MM.1S (cell line): Measurements from ENCODE around the gene CRYZL1.

ENCODE experiments used
- EZH2 ChIP-seq: fragments of 300-600 bp; sonication (generic); optimal IDR thresholded peaks from 2 replicates; pipeline ENCODE3; 2017; ENCODE audit warnings: low read depth, mild to moderate bottlenecking, antibody characterized with exemption, low read length, mixed read lengths
- TF ChIP-seq, protein P1 (sequence below): fragments of 300-600 bp; sonication (generic); IDR thresholded peaks from 2 replicates; pipeline ENCODE4 v1.5.1; 2016; ENCODE audit warnings: antibody characterized with exemption, low read length, mixed read lengths

DNA sequence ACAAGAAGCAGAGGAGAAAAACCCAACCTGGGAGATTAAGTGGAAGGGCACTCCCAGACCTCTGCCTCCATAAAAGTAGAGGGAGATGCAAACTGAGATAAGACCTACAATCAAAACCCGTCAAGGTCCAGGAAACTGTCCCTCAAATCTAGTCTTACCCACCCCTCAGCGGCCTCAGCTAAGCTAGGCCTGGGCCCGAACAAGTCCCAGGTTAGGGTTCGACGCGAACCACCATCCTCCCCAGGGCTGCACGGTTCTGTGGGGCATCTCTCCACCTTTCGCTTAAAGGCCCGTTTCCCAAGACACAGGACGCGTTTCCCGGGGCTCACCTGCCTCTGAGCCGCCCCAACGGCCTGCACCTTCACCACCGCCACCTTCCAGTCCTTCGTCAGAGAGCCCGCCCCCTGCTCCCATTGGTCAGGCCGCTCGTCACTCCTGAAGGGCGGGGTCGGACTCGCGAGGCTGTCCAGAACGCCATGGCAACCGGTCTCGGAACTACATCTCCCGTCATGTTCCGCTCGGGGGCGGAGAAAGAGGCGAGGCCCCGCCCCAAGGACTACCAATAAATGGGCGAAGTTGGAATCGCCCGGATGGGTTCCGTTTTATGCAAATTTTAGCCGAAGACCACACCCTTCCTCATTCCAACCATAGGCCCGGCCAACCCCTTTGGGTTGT is at the start of gene CRYZL1:
- TF ChIP-seq, protein P1, sequence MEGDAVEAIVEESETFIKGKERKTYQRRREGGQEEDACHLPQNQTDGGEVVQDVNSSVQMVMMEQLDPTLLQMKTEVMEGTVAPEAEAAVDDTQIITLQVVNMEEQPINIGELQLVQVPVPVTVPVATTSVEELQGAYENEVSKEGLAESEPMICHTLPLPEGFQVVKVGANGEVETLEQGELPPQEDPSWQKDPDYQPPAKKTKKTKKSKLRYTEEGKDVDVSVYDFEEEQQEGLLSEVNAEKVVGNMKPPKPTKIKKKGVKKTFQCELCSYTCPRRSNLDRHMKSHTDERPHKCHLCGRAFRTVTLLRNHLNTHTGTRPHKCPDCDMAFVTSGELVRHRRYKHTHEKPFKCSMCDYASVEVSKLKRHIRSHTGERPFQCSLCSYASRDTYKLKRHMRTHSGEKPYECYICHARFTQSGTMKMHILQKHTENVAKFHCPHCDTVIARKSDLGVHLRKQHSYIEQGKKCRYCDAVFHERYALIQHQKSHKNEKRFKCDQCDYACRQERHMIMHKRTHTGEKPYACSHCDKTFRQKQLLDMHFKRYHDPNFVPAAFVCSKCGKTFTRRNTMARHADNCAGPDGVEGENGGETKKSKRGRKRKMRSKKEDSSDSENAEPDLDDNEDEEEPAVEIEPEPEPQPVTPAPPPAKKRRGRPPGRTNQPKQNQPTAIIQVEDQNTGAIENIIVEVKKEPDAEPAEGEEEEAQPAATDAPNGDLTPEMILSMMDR, result no peak
- TF ChIP-seq EZH2, result no peak
